HUES48 (cell line): ENCODE data around the gene ZFP91.

Source experiments
- H3K27ac ChIP-seq: one replicate; pipeline ENCODE4 v1.7.0; 2013; ENCODE audit warnings: low read depth, low read length, inconsistent platforms
- H3K27me3 ChIP-seq: 2 replicates; pipeline ENCODE4 v1.6.1; 2013; ENCODE audit warnings: mild to moderate bottlenecking, low read length; ENCODE audit not compliant: control insufficient read depth, insufficient read depth
- H3K36me3 ChIP-seq: 2 replicates; pipeline ENCODE4 v1.6.1; 2013; ENCODE audit warnings: low read length; ENCODE audit not compliant: control insufficient read depth, insufficient read depth
- H3K4me1 ChIP-seq: 2 replicates; pipeline ENCODE4 v1.6.1; 2013; ENCODE audit warnings: mild to moderate bottlenecking, low read length; ENCODE audit not compliant: control insufficient read depth, insufficient read depth
- H3K4me3 ChIP-seq: 2 replicates; pipeline ENCODE4 v1.5.1; 2013; ENCODE audit warnings: mild to moderate bottlenecking, low read depth, low read length
- H3K9ac ChIP-seq: 2 replicates; pipeline ENCODE4 v1.6.1; 2013; ENCODE audit warnings: mild to moderate bottlenecking, low read depth, low read length, moderate library complexity
- H3K9me3 ChIP-seq: 2 replicates; pipeline ENCODE4 v1.6.1; 2013; ENCODE audit warnings: low read length; ENCODE audit not compliant: control insufficient read depth, insufficient read depth

The ZFP91 gene

GRCh38 chr11:58586998-58587397 lies 8.1 kb downstream of the ZFP91 start:
- Histone ChIP-seq H3K4me3 (no peak overlapping the region), H3K9me3 (no peaks in the 10 kb centered on the region), H3K4me1 (no peaks in the 10 kb centered on the region), H3K27me3 (no peaks in the 10 kb centered on the region), H3K9ac (no peak overlapping the region), H3K27ac (no peak overlapping the region), H3K36me3 (peaks cover 53% of the 10 kb centered on the region)

- Histone ChIP-seq H3K9ac (no peak overlapping the region), H3K4me3 (no peak overlapping the region), H3K36me3 (peaks cover 55% of the 10 kb centered on the region), H3K27me3 (no peaks in the 10 kb centered on the region), H3K4me1 (no peaks in the 10 kb centered on the region), H3K27ac (no peak overlapping the region), H3K9me3 (no peaks in the 10 kb centered on the region)
These were observed 12.8 kb downstream of the ZFP91 start for GRCh38 chr11:58591659-58592058.

- H3K27ac ChIP-seq = no peak overlapping the region
- H3K4me3 ChIP-seq = no peak overlapping the region
- H3K9ac ChIP-seq = no peak overlapping the region
- peaks cover 43% of the 10 kb centered on the region for H3K36me3 ChIP-seq
- H3K27me3 ChIP-seq = no peaks in the 10 kb centered on the region
- H3K9me3 ChIP-seq = no peaks in the 10 kb centered on the region
- no peaks in the 10 kb centered on the region for H3K4me1 ChIP-seq
These were observed 14.1 kb downstream of the ZFP91 start for GRCh38 chr11:58592760-58593472.

- peaks cover 29% of the 10 kb centered on the region for H3K36me3 ChIP-seq
- no peaks in the 10 kb centered on the region for H3K9me3 ChIP-seq
- H3K27ac ChIP-seq = no peak overlapping the region
- no peaks in the 10 kb centered on the region for H3K27me3 ChIP-seq
- H3K4me1 ChIP-seq = peaks cover 9% of the 10 kb centered on the region
- H3K4me3 ChIP-seq = no peak overlapping the region
- no peak overlapping the region for H3K9ac ChIP-seq
These were observed 16.0 kb downstream of the ZFP91 start for GRCh38 chr11:58594826-58595225.

- H3K27ac ChIP-seq = no peak overlapping the region
- no peak overlapping the region for H3K9ac ChIP-seq
- no peaks in the 10 kb centered on the region for H3K9me3 ChIP-seq
- H3K4me3 ChIP-seq = no peak overlapping the region
- H3K27me3 ChIP-seq = no peaks in the 10 kb centered on the region
- H3K4me1 ChIP-seq = peaks cover 26% of the 10 kb centered on the region
- peaks cover 27% of the 10 kb centered on the region for H3K36me3 ChIP-seq
These were observed 17.8 kb downstream of the ZFP91 start for GRCh38 chr11:58596621-58597020.

- Histone ChIP-seq H3K4me3 (no peak overlapping the region), H3K36me3 (peaks cover 18% of the 10 kb centered on the region)
These were observed 18.8 kb downstream of the ZFP91 start for GRCh38 chr11:58597486-58598144.

GRCh38 chr11:58600510-58600909 lies 21.6 kb downstream of the ZFP91 start:
- H3K4me1 ChIP-seq = peaks cover 26% of the 10 kb centered on the region
- H3K9me3 ChIP-seq = no peaks in the 10 kb centered on the region
- H3K4me3 ChIP-seq = no peak overlapping the region
- H3K27me3 ChIP-seq = no peaks in the 10 kb centered on the region
- H3K27ac ChIP-seq = no peak overlapping the region
- H3K9ac ChIP-seq = no peak overlapping the region
- H3K36me3 ChIP-seq = peaks cover 3% of the 10 kb centered on the region; the same call in 1 of the 2 replicates

More at GRCh38 chr11:58597486-58598144, 18.8 kb downstream of the ZFP91 start:
- peaks cover 26% of the 10 kb centered on the region for H3K4me1 ChIP-seq
- H3K9me3 ChIP-seq = no peaks in the 10 kb centered on the region
- no peak overlapping the region for H3K27ac ChIP-seq
- H3K27me3 ChIP-seq = no peaks in the 10 kb centered on the region
- no peak overlapping the region for H3K9ac ChIP-seq

GRCh38 chr11:58606930-58607714 lies 28.3 kb downstream of the ZFP91 start:
- no peaks in the 10 kb centered on the region for H3K4me1 ChIP-seq
- no peaks in the 10 kb centered on the region for H3K27me3 ChIP-seq
- H3K4me3 ChIP-seq = no peak overlapping the region
- H3K36me3 ChIP-seq = peaks cover 38% of the 10 kb centered on the region
- H3K9ac ChIP-seq = no peak overlapping the region
- no peaks in the 10 kb centered on the region for H3K9me3 ChIP-seq
- no peak overlapping the region for H3K27ac ChIP-seq

GRCh38 chr11:58608331-58608730 lies 29.5 kb downstream of the ZFP91 start:
- Histone ChIP-seq H3K9me3 (no peaks in the 10 kb centered on the region), H3K4me3 (no peak overlapping the region), H3K27ac (no peak overlapping the region), H3K4me1 (no peaks in the 10 kb centered on the region), H3K36me3 (peaks cover 50% of the 10 kb centered on the region), H3K9ac (no peak overlapping the region), H3K27me3 (no peaks in the 10 kb centered on the region)

- Histone ChIP-seq H3K4me3 (no peak overlapping the region), H3K27me3 (no peaks in the 10 kb centered on the region), H3K4me1 (no peaks in the 10 kb centered on the region), H3K9me3 (no peaks in the 10 kb centered on the region), H3K27ac (no peak overlapping the region), H3K9ac (no peak overlapping the region), H3K36me3 (peaks cover 61% of the 10 kb centered on the region)
These were observed 30.9 kb downstream of the ZFP91 start for GRCh38 chr11:58609723-58610122.

- H3K27ac ChIP-seq = no peak overlapping the region
These were observed 34.4 kb downstream of the ZFP91 start for GRCh38 chr11:58613228-58613627.

More at GRCh38 chr11:58613228-58613627, 34.4 kb downstream of the ZFP91 start:
- H3K4me3 ChIP-seq = no peak overlapping the region
- H3K4me1 ChIP-seq = no peaks in the 10 kb centered on the region
- H3K9ac ChIP-seq = no peak overlapping the region
- no peaks in the 10 kb centered on the region for H3K27me3 ChIP-seq
- H3K9me3 ChIP-seq = no peaks in the 10 kb centered on the region
- peaks cover 92% of the 10 kb centered on the region for H3K36me3 ChIP-seq
